ENCODE data around the gene ANXA11.
"Not testable (repeated sequence)": the region's sequence is repeated elsewhere in the genome, so short reads cannot be mapped to it uniquely, and the experiment has no call there.

ANXA11 gene

DNA sequence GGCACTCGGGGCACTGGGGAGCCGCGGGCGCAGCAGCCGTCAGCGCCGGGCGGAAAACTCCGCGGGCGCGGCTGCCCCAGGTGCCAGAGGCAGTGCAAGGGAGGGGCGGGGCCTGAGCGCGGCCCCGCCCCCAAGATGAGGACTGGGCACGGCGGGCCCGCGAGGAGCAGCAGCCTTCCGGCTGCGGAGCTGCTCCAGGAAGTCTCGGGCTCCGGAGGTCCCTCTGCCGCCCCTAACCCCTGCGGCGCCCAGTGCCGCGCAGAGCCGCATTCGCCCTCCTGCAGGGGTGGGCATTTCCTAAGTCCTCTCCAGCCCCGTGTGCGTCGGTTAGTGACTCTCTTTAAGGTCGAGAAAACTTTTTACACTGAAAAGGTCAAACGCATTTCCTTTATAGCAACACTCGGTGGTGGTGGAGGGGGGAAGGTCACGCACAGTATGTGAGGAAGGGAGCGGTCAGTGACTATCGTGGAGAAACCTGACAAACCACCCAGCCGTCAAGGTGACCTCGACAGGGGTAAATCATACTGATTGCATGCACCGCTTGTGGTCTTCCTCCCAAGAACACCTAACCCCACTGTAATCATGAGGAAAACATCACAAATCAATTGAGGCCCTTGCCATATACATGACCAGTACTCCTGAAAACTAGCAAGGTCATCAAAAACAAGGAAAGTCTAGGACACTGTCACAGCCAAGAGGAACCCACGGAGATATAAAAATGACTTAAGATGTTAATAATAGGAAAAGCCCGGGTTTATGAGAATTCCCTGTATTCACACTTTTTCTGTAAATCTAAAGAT lies at the start of gene ANXA11:
ANXA11 (minus strand) TSS at position 61 of the 800 bp plus-strand sequence. CDS start 32,676 bp downstream, outside the sequence.
- peak within 1 kb of the TSS; percentile 94 for H3K9ac ChIP-seq (ENCODE audit: low read length)
- peaks cover 59% of the 10 kb centered on the region for H3K4me1 ChIP-seq (ENCODE audit: control insufficient read depth, insufficient read depth, low read length)
- DNase-seq (ENCODE audit: low read depth) = peak; percentile 88
- H3K9me3 ChIP-seq (ENCODE audit: control insufficient read depth, low read length) = no peaks in the 10 kb centered on the region
- H3K4me3 ChIP-seq (ENCODE audit: low read length) = peak within 1 kb of the TSS; percentile 88
- no peaks in the 10 kb centered on the region for H3K27me3 ChIP-seq (replicated peaks; ENCODE audit: control insufficient read depth, insufficient read depth, low read length)
- H3K36me3 ChIP-seq (ENCODE audit: control insufficient read depth, insufficient read depth, low read length, severe bottlenecking) = no peaks in the 10 kb centered on the region

DNA sequence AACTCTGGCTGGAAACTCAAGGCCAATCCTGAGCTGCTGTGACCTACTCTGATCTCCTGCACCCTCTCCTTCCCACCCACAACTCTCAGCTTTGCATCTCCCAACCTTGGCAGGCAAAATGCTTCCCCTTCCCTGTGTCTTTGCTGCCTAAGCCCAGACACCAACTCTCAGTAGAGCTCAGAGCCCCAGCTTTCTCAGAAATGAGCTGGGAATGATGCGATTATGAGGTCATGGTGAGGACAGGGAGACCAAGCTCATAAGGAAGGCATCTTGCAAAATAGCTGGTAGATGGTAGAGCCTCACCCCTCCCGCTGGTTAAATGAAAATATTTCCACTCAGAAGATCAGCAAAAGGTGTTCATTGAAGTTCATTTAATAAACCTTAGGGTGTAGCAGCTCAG lies 49.4 kb upstream of the ANXA11 start:
- Histone ChIP-seq H3K4me1 (ENCODE audit: control insufficient read depth, insufficient read depth, low read length) (peaks cover 10% of the 10 kb centered on the region), H3K27me3 (replicated peaks; ENCODE audit: control insufficient read depth, insufficient read depth, low read length) (peaks cover 24% of the 10 kb centered on the region)
- H3K9ac ChIP-seq (ENCODE audit: low read length); DNase-seq (ENCODE audit: low read depth); H3K36me3 ChIP-seq (ENCODE audit: control insufficient read depth, insufficient read depth, low read length, severe bottlenecking); H3K4me3 ChIP-seq (ENCODE audit: low read length); H3K9me3 ChIP-seq (ENCODE audit: control insufficient read depth, low read length): not testable (repeated sequence)

DNA sequence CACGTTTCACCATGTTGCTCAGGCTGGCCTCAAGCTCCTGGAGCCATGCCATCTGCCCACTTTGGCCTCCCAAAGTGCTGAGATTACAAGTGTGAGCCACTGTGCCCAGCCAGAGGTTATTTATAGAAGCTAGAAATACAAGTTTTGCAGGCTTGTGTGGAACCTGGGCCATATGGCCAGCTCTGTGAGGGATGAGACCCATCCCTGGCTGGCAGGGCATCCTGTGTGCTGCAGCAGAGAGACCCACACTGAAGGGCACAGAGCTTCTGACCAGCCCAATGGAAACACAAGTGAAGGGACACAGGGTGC lies 48.6 kb upstream of the ANXA11 start:
- not testable (repeated sequence) for DNase-seq (ENCODE audit: low read depth); H3K4me3 ChIP-seq (ENCODE audit: low read length); H3K9ac ChIP-seq (ENCODE audit: low read length); H3K36me3 ChIP-seq (ENCODE audit: control insufficient read depth, insufficient read depth, low read length, severe bottlenecking); H3K9me3 ChIP-seq (ENCODE audit: control insufficient read depth, low read length)
- Histone ChIP-seq H3K4me1 (ENCODE audit: control insufficient read depth, insufficient read depth, low read length) (peaks cover 10% of the 10 kb centered on the region), H3K27me3 (replicated peaks; ENCODE audit: control insufficient read depth, insufficient read depth, low read length) (peaks cover 20% of the 10 kb centered on the region)

DNA sequence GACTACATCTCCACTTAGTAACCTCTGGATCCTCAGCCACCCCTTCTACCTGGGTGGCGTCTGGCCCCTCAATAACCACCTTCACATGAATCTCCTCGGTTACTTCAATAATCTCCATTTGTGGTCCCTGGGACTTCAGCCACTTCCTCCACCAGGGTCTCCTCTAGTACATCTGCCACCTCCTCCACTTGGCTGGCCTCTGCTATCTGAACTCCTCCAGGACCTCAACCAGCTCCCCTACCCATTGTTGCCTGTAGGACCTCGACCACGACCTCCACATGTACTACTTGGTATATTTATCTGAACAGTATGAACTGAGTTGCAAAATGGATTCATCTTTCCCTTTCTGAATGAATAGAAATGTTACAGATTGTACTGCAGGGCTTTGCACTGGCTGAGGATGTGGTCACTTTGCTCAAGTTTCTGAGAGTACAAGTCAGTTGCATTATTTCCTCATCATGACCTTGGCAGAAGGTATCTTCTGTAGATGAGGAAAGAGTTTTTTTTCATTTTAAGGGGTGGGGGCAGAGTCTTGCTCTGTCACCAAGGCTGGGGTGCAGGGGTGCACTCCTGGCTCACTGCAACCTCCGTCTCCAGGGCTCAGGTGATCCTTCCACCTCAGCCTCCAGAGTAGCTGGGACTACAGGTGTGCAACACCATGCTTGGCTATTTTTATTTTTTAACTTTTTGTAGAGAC lies 48.1 kb upstream of the ANXA11 start:
- peaks cover 10% of the 10 kb centered on the region for H3K4me1 ChIP-seq (ENCODE audit: control insufficient read depth, insufficient read depth, low read length)
- peaks cover 18% of the 10 kb centered on the region for H3K27me3 ChIP-seq (replicated peaks; ENCODE audit: control insufficient read depth, insufficient read depth, low read length)
- H3K36me3 ChIP-seq (ENCODE audit: control insufficient read depth, insufficient read depth, low read length, severe bottlenecking) = no peaks in the 10 kb centered on the region
- DNase-seq (ENCODE audit: low read depth) = no peak
- no peak overlapping the region for H3K4me3 ChIP-seq (ENCODE audit: low read length)
- H3K9me3 ChIP-seq (ENCODE audit: control insufficient read depth, low read length) = no peaks in the 10 kb centered on the region
- no peak overlapping the region for H3K9ac ChIP-seq (ENCODE audit: low read length)

DNA sequence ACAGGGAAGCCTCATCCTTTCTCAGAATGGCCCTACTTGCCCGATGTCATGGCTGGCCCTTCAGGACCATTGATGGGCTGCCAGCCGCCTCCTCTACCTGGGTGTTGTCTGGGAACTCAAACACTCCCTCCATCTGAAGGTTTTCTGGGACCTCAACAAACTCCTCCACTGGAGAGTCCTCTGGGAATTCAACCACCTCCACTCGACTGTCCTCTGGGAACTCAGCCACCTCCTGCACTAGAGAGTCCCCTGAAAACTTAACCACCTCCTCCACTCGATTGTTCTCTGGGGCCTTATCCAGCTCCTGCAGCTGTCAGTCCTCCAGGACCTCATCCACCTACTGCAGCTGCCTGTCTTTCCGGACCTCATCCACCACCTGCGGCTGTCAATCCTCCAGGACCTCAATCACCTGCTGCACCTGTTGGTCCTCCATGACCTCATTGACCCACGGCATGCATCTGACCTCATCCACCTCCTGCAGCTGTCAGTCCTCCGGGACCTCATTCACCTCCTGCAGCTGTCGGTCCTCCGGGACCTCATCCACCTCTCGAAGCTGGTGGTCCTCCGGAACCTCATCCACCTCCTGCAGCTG lies 47.1 kb upstream of the ANXA11 start:
- Histone ChIP-seq H3K9me3 (ENCODE audit: control insufficient read depth, low read length) (no peaks in the 10 kb centered on the region), H3K9ac (ENCODE audit: low read length) (no peak overlapping the region), H3K4me1 (ENCODE audit: control insufficient read depth, insufficient read depth, low read length) (peaks cover 10% of the 10 kb centered on the region), H3K4me3 (ENCODE audit: low read length) (no peak overlapping the region), H3K36me3 (ENCODE audit: control insufficient read depth, insufficient read depth, low read length, severe bottlenecking) (no peaks in the 10 kb centered on the region), H3K27me3 (replicated peaks; ENCODE audit: control insufficient read depth, insufficient read depth, low read length) (peaks cover 11% of the 10 kb centered on the region)
- no peak for DNase-seq (ENCODE audit: low read depth)

DNA sequence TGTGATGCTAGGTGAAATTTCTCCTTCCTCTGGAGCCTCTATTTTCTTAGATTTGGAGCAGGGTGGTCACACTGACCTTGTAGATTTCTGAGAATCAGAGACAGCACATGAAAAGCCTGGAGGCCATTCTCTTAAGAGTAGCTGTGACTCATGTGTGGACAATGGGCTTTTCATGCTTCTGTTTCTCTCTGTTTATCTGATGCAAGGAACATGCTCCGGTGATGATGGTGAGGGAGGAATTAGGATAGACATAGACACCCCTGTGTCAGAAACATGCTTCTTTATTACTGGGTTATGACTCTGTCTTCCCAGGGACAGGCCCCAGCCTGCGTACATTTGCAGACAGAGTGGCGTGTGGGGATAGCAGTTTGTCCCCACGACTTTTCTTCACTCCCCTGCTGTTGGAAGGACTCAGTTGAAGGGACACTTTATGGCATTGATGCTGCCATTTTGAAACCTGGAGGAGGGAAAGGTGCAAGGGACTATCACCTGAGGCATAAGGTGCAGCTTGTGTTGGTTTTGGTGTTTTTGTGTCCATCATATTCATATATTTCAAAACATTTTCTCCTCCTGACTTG lies 46.5 kb upstream of the ANXA11 start:
- H3K9ac ChIP-seq (ENCODE audit: low read length); H3K4me3 ChIP-seq (ENCODE audit: low read length); DNase-seq (ENCODE audit: low read depth); H3K36me3 ChIP-seq (ENCODE audit: control insufficient read depth, insufficient read depth, low read length, severe bottlenecking); H3K9me3 ChIP-seq (ENCODE audit: control insufficient read depth, low read length): not testable (repeated sequence)
- Histone ChIP-seq H3K4me1 (ENCODE audit: control insufficient read depth, insufficient read depth, low read length) (peaks cover 10% of the 10 kb centered on the region), H3K27me3 (replicated peaks; ENCODE audit: control insufficient read depth, insufficient read depth, low read length) (peaks cover 11% of the 10 kb centered on the region)

DNA sequence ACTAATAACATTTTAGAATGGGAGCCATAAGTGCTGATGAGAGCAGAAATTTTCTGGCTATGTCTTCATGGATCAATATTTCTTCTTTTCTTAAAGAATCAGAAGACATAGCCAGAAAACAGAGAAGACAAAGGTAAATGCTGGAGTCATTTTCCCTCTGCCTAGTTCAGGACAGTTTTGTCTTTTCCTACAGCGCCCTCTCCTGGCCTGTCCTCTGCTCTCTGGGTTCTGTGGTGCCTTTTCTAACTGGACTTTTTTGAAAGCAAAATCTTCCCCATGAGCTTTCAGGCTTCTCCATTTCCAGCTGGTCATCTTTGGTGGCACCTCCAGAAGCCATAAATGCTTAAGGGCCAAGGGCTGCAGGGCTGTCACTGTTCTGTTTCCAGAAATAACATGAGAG lies 45.1 kb upstream of the ANXA11 start:
- not testable (repeated sequence) for DNase-seq (ENCODE audit: low read depth); H3K27me3 ChIP-seq (replicated peaks; ENCODE audit: control insufficient read depth, insufficient read depth, low read length); H3K9me3 ChIP-seq (ENCODE audit: control insufficient read depth, low read length); H3K36me3 ChIP-seq (ENCODE audit: control insufficient read depth, insufficient read depth, low read length, severe bottlenecking); H3K4me3 ChIP-seq (ENCODE audit: low read length); H3K9ac ChIP-seq (ENCODE audit: low read length)
- peaks cover 10% of the 10 kb centered on the region for H3K4me1 ChIP-seq (ENCODE audit: control insufficient read depth, insufficient read depth, low read length)

DNA sequence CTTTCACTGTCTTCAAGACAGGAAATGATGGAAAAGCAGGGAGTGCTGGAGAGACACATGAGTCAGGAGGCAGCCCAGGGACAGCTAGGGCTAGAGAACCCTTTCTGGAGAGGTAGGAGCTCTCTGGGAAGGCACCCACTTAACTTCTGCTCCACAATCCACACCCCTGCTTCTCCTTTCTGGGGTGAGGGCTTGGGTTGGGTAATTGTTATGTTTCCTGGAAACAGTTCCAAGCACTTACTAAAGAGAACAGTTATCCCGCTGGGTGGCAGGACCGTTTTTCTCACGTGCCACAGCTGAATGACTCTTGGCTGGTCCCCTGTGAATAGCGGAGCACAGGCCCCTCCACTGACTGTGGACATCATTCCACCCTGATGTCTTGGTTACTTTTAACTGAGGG lies 44.6 kb upstream of the ANXA11 start:
- not testable (repeated sequence) for DNase-seq (ENCODE audit: low read depth); H3K36me3 ChIP-seq (ENCODE audit: control insufficient read depth, insufficient read depth, low read length, severe bottlenecking); H3K4me3 ChIP-seq (ENCODE audit: low read length); H3K9me3 ChIP-seq (ENCODE audit: control insufficient read depth, low read length); H3K27me3 ChIP-seq (replicated peaks; ENCODE audit: control insufficient read depth, insufficient read depth, low read length); H3K9ac ChIP-seq (ENCODE audit: low read length)
- H3K4me1 ChIP-seq (ENCODE audit: control insufficient read depth, insufficient read depth, low read length) = peaks cover 10% of the 10 kb centered on the region

DNA sequence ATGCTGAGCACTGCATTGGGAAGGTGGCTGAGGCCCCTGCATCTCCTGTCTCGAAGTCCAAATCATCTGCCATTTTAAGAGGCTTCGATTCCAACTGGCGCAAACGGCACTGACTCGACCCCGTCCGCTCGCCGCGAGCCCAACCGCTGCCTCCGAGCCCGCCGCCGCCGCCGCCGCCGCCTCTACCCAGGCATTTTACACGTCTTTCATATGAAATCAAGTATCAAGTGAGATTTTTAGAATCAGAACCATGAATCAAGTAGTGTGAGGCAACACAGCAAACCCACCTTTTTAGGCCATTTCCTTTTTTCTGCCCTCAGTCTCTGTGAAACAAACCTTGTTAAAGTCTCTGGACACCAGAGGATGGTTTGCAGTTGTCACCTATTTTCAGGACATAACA lies 42.3 kb upstream of the ANXA11 start:
- not testable (repeated sequence) for DNase-seq (ENCODE audit: low read depth); H3K4me3 ChIP-seq (ENCODE audit: low read length)

DNA sequence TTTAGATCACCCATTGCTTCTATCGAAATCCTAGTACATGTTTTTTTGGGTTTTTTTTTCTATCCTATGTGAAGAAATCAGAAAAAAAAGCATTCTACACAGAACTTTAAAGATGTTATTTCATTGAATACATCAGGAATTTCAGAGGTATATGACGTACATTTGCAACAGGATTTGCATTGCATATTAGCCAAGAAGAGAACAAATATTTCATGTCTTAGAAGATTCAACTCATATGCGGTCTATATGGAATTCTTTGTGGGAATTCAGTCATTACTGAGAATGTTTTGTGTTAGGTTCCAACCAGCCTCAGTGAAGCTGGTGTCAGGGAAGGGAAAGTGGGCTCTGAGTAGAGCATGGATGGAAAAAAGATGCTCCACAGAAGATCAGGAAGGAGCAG lies 39.0 kb upstream of the ANXA11 start:
- not testable (repeated sequence) for H3K9me3 ChIP-seq (ENCODE audit: control insufficient read depth, low read length); H3K27me3 ChIP-seq (replicated peaks; ENCODE audit: control insufficient read depth, insufficient read depth, low read length); H3K4me3 ChIP-seq (ENCODE audit: low read length); DNase-seq (ENCODE audit: low read depth); H3K36me3 ChIP-seq (ENCODE audit: control insufficient read depth, insufficient read depth, low read length, severe bottlenecking); H3K9ac ChIP-seq (ENCODE audit: low read length); H3K4me1 ChIP-seq (ENCODE audit: control insufficient read depth, insufficient read depth, low read length)

More for the DNA sequence above, 42.3 kb upstream of the ANXA11 start:
- not testable (repeated sequence) for H3K27me3 ChIP-seq (replicated peaks; ENCODE audit: control insufficient read depth, insufficient read depth, low read length); H3K36me3 ChIP-seq (ENCODE audit: control insufficient read depth, insufficient read depth, low read length, severe bottlenecking); H3K9ac ChIP-seq (ENCODE audit: low read length); H3K4me1 ChIP-seq (ENCODE audit: control insufficient read depth, insufficient read depth, low read length); H3K9me3 ChIP-seq (ENCODE audit: control insufficient read depth, low read length)

DNA sequence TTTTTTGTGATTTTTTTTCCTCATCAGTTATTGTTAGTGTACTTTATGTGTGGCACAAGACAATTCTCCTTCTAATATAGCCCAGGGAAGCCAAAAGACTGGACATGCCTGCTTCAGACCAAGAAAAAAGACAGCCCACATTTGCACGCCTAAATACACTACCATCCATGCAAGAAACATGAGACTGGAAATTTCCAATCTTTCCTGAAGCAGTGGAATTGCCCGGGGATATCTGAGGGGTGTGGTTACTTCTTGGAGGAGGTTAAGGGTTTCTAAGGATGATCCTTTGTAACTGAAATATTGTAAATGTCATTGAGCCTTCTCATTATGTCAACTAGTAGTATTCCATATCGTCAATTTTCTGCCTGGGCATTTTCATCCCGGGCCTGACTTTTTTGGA lies 37.0 kb upstream of the ANXA11 start:
- DNase-seq (ENCODE audit: low read depth); H3K4me3 ChIP-seq (ENCODE audit: low read length); H3K4me1 ChIP-seq (ENCODE audit: control insufficient read depth, insufficient read depth, low read length): not testable (repeated sequence)

More for the DNA sequence above, 37.0 kb upstream of the ANXA11 start:
- H3K9ac ChIP-seq (ENCODE audit: low read length); H3K36me3 ChIP-seq (ENCODE audit: control insufficient read depth, insufficient read depth, low read length, severe bottlenecking); H3K9me3 ChIP-seq (ENCODE audit: control insufficient read depth, low read length); H3K27me3 ChIP-seq (replicated peaks; ENCODE audit: control insufficient read depth, insufficient read depth, low read length): not testable (repeated sequence)
